MM.1S (cell line): ENCODE measurements around the gene DENND1A.

Experiments used
- CTCF ChIP-seq: fragments of 300-600 bp; sonication (generic); IDR thresholded peaks from 2 replicates; pipeline ENCODE4 v1.5.1; 2016; ENCODE audit warnings: antibody characterized with exemption, low read length, mixed read lengths
- EZH2 ChIP-seq: fragments of 300-600 bp; sonication (generic); optimal IDR thresholded peaks from 2 replicates; pipeline ENCODE3; 2017; ENCODE audit warnings: low read depth, mild to moderate bottlenecking, antibody characterized with exemption, low read length, mixed read lengths
- EZH2phosphoT487 ChIP-seq: fragments of 300-600 bp; sonication (generic); IDR thresholded peaks from 2 replicates; pipeline ENCODE4 v1.6.1; 2018; ENCODE audit warnings: antibody characterized with exemption, low read length

- TF ChIP-seq CTCF: no peak
- TF ChIP-seq EZH2: no peak
- no peak for TF ChIP-seq EZH2phosphoT487
Observed at GRCh38 chr9:123382653-123383511, 547.0 kb downstream of the DENND1A start.
